HG03097 (cell line): ENCODE results near the gene PJVK.
A peak's percentile ranks its signal among the peaks of the same experiment; 100 is the strongest.
"Not testable (repeated sequence)": the region's sequence is repeated elsewhere in the genome, so short reads cannot be mapped to it uniquely, and the experiment has no call there.

ENCODE experiments used
- ATAC-seq: cut with Tn5 transposase; IDR thresholded peaks from one replicate; pipeline ENCODE4 v1.9.1; 2021; ENCODE audit not compliant: unreplicated experiment, low FRiP score

PJVK gene, protein sequence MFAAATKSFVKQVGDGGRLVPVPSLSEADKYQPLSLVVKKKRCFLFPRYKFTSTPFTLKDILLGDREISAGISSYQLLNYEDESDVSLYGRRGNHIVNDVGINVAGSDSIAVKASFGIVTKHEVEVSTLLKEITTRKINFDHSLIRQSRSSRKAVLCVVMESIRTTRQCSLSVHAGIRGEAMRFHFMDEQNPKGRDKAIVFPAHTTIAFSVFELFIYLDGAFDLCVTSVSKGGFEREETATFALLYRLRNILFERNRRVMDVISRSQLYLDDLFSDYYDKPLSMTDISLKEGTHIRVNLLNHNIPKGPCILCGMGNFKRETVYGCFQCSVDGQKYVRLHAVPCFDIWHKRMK

DNA sequence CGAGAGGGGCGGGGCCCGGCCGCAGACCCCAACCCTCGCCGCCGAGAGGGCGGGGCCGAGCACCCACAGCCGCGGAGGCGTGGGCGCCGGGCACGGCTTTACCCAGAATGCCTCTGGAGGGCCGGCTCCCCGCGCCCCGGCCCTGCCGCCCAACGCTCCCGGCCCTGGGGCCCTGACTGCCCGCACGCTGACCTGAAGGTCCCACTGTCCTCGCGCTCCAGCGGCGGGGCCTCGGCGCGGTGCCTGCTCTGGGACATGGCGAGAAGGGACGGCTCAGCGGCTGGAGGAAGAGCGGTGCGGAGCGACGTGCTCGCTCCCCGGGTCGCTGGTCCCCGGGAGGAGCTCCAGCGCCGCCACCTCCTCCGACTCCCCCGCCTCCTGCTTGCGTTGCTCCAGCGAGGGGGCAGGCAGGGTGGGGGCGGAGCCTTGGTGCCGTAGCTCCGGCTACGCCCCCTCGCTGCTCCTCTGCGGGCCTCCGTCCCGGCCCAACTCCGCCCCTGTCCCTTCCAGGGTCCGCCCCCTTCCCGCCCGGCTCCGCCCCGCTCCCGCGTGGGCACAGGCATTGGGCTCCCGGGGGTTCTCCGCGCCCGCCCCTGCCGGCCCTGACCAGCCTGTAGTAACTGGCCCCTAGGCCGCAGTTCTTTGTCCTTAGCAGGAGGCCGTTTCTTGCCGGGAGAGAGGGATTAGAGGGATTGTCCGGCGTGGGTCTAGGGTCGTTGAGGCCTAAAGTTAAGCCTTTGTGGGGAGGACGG is at the start of gene PJVK, which contains the start of gene PRKRA:
Gene PJVK (plus strand): TSS at position 605 of the 752 bp plus-strand sequence. CDS start 2,032 bp downstream, outside the sequence.
Gene PRKRA (minus strand): TSS at position 402 of the 752 bp plus-strand sequence. CDS start 145 bp downstream, at position 257.
- peak; percentile 89 for ATAC-seq

DNA sequence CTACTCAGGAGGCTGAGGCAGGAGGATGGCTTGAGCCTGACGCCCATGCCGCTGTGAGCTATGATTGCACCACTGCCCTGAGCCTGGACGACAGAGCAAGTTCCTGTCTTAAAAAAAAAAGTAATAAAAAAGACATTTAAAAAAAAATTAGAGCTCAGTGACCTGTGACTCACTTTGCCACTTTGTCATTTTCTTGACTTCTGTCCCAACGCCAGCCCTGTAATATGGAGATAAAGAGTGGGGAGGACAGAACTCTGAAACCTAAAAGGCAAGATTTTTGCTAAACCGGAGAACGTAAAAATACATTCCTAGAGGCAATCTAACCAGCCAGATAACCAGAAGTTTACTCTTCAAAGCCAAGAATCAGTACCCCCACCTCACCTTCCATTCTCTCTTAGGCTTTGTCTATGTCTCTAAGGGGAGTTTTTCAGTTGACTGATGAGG is 49.2 kb upstream of the PJVK start:
- ATAC-seq: no peak

DNA sequence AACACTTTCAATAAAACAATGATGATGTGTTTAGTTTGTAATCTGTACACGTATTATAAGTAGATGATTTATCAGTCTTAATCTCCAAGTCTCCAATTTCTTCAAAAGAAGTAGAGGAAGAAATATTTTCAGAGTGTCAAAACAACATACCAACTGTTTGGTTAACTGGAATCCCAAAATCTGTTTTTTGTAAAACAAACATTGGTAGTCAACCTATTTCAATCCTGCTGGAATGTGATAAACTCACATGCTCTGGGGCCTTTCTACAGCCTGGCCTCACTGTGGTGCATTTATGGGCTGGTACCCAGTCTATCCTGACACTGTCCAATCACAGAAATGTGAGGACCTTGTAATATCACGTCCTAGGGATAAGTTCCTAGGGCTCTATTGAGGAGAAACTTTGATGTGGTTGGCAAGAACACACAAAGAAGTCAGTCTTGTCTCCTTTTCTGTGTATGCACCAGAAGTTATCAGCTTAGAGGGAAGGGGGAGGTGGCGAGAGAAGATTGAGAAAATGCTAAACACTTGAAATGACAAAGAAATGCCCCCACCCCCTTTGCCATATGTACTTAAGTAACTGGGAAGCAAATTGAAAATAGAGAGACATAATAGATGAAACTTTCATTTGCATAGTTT is 47.4 kb upstream of the PJVK start:
- peak; percentile 36 for ATAC-seq

DNA sequence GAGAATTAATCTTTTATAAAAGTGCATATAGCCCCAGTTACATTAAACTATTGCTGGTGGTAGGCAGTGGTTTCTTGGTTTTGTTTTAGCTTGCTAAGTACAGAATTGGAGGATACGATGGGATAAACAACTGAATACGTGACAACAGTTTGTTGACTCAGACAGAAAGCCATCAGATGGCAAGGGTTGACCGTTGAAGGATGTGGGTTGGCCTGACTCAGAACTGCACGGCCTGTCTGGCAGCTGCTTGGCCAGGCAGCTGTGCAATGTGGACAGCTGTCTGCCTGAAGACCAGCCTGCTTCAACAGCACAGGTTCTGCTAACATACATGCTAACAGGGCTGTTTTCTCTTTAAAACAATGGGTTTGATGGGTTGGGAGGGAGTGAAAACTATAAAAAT is 46.8 kb upstream of the PJVK start:
- ATAC-seq: peak; percentile 99

DNA sequence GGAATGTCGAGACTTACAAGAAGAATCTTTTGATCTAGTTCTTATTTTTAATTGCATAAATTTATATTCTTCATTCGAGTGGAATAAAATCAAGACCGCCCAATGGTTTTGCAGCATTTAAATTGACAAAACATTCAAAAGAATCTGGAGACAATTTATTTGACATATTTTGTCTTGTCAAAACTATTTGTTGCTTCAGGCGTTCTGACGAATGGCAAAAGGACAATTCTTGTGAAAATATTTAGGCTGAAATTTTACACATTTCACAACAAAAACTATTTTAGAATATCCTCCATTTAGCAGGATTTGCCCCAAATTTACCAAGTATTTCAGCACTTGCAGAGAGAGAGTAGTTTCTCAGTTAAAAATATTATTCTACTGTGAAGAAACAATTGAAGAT is 41.9 kb upstream of the PJVK start:
- ATAC-seq: no peak

DNA sequence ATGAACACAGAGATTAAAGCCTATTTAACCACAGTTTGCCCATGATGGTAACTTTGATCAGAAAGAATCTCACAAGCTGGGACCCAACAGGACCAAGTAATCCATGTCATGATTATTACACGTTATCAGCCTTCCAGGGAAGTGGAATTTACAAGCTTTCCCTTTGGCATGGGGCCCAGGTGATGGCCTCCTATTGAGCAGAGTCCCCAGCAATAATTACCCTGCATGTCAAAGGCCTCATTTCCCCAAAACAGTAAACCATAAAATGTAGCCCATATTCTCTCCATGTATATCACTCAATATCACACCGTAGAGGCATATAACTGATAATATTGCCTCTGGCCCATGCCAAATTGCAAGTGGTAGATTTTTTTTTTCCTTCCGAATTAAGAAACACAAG is 39.1 kb upstream of the PJVK start:
- no peak for ATAC-seq

DNA sequence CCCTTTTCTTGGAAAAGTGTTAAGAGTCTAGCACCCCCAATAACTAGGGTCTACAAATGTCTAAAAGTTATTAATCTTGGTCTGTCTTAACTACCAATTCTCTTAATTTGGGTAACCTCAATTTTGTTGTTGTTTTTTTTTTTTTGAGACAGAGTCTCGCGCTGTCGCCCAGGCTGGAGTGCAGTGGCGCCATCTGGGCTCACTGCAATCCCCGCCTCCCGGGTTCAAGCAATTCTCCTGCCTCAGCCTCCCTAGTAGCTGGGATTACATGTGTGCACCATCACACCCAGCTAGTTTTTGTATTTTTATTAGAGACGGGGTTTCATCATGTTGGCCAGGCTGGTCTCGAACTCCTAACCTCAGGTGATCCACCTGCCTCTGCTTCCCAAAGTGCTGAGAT is 38.7 kb upstream of the PJVK start:
- ATAC-seq: not testable (repeated sequence)

DNA sequence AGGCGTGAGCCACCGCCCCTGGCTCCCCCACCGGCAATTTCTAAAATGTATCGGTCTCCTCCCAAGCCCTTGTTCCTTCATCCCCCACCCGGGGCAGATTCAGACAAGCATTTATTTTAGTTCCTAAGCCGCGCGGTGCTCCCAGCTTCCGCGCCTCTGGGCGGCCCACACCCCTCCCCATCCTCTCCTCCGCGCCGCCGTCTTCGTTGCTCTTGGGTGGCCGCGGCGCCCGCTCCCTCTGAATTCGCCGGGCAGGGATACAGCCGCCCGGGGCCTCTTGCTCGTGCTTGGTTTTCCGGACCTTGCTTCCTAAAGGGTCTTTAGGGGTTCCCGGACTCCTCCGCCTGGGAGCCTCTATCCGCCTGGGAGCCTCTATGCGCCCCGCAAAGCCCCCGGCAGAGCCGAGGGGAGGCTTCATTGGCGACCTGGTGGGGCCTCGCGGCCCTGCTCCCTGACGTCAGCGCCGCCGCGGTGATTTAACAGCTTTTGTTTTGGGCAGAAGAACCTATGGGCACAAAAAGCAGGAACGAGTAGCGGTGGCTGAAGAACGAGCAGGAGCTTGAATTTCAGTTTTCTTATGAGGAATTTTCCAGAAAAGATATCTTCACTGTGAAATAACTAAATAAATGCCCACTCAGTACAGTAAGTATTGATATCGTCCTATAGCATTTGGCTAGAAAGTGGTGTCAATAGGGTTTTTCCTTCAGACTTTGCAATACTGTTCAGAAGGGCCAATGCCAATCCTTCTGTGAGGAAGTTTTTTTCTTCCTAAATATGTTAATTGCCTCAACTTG is 37.5 kb upstream of the PJVK start:
- peak; percentile 63 for ATAC-seq

DNA sequence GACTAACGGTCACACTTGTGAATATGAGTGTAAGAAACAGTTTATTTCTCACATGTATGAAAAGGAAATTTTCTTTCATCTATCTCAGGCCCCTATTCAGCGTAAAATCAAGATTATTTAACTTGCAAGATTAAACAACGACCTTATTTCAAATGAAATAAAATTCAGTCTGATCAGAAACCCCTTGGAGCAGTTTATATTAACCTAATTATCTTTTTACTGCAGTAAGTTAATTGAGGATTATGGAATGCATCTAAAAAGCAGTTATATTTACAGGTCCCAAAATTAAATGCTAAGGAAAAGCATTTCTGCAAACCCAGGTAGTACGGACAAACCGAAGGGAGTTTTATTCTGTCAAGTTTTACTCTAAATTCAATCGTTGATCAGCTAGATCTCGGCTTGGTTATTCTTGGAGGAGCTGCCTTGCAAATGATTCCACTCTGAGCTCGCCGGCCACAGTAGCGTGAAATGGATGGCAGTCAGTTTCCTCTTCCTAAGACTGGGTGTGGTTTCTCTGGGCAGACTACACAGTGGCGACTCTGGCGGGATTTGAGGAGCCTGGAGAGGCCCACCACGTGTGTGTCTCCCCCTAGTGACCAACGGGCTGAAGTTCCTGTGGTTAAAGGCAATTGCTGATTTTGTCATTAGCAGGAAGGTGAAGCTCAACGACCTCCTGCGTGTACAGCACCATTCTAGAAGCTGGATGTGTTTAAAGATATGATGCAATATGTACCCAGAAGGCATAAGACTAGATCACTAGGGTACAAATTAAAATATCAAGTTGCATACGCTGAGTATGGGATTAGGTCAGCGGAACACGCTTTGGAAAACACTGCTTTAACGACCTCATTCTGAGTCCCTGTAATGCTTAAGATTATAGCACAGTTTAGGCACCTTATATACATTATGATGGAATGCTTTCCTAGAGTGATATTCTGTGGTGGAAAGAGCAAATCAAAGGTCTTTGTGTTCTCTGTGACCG is 36.6 kb upstream of the PJVK start:
- ATAC-seq: peak; percentile 85

DNA sequence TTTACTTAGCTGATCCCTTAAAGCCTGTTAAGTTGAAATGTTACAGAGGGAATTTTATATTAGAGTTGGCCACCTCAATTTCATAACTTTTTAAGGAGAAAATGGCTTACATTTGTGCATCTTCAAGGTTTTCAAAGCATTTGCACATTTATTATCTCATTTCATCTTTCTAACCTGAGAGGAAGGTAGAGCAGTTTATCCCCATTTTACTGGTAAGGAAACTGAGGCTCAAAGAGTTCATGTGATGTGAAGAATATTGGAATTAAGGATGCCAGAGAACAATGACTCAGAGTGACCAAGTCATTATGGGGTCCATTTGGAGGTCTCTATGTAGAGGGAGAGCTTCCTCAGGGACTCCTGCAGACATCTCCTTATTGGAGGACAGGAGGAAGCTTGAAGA is 35.2 kb upstream of the PJVK start:
- no peak for ATAC-seq

DNA sequence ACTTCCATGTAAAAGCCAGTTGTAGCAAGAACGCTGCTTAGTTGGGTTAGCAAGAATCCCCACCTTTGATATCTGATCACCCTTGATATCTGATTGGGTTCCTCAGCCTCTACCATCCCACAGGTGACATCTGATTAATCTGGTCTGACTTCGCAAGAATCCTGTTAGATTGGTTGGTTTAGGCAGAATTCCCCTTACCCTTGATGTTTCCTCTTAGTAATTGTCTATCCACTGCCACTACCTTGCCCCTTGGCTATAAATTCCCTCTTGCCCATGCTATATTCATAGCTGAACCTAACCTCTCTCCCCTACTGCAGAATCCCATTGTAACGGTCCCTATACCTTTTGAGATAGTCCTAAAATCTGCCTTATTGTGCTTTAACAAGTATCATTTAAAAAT is 33.3 kb upstream of the PJVK start:
- ATAC-seq: no peak

DNA sequence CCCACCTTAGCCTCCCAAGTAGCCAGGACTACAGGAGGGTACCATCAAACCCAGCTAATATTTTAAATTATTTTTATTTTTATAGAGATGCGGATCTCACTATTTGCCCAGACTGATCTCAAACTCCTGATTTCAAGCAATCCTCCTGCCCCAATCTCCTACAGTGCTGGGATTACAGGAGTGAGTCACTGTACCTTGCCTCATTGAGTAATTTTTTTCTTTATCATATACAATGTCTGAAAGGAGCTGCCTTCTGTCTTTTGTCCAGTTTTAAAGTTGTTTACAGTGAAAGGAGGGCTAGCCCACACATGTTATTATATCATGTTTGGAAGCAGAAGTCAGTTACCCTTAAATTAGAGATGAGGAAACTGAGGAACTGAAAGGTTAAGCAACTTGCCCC is 32.8 kb upstream of the PJVK start:
- no peak for ATAC-seq

DNA sequence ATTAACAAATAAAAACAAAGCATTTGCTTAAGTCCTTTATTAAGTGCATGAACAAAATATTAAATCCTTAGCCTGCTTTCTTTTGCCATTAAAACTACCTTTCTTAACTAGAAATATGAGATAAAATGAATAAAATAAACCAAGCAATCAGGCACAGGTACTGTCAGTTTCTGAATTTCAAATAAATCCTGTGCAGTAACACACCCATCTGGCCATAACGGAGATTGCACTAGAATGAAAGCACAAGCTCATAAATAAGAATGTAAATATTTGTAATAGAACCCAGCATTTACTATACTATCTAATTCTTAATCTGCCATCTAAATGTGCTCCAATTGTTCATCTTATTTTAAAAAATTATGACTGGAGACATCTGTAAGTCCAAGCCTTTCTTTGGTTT is 32.1 kb upstream of the PJVK start:
- ATAC-seq: no peak

DNA sequence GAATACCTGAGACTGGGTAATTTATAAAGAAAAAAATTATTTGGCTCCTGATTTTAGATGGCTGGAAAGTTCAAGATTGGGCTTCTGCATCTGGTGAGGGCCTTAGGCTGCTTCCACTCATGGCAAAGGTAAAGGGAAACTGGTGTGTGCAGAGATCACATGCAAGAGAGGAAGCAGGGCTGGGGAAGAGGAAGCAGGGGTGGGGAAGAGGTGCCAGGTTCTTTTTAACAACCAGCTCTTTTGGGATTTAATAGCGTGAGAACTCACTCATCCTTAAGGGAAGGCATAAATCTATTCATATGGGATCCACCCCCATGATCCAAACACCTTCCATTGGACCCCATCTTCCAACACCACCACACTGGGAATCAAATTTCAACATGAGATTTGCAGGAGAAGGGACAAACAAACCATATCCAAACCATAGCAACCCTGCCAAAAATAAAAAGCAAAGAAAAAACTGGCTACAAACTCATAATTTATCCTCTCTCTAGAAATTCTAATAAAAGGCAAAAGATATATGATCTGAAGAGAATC is 30.6 kb upstream of the PJVK start:
- ATAC-seq: no peak

DNA sequence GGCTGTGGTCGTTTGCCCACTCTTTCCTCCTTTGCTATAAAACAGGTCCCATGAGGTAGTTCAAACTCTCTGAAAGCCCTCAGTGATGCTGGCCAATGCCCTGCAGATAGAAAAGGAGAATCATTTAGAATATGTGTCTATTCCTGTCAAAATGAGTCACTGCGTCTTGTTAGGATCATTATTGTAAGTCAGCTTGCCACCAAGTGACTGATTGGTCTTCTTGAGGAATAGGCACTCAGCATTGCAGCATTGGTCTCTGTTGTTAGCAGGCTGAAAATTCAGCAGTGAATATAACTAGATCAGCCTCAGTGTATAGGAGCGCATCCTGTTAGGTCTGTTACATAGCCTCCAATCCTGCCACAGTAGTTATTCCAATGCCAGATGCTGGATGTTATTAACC is 29.1 kb upstream of the PJVK start:
- ATAC-seq: no peak

DNA sequence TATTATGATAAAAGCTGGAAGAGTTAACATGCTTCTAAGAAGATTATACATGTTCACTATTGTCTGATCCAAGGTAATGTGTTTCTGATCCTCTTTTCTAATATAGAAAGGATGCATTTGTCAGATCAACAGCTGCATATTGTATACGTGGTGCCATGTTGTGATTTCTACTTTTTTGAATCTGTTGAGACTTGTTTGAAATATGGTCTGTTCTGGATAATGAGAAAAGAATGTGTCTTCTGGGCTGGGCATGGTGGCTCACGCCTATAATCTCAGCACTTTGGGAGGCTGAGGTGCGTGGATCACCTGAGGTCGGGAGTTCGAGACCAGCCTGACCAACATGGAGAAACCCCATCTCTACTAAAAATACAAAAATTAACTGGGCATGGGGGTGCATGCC is 27.4 kb upstream of the PJVK start:
- ATAC-seq: not testable (repeated sequence)

DNA sequence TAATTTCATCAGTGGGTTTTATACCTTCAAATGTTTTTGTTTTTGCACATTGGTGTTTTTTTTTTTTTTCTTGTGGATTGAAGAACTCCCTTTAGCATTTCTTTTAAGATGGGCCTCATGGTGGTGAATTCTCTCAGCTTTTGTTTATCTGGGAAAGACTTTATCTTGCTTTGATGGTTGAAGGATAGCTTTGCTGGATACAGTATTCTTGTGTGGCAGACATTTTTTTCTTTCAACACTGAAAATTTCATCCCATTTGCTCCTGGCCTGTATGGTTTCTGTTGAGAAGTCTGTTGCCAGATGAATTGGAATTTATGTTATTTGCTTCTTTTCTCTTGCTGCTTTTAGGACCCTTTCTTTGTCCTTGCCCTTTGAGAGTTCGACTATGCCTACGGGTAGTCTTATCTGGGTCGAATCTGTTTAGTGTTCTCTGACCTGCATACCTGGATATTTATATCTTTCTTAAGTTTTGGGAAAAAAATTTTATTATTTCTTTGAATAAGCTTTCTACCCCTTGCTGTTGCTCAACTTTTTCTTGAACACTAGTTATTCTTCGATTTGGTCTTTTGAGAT is 25.8 kb upstream of the PJVK start:
- ATAC-seq: no peak

DNA sequence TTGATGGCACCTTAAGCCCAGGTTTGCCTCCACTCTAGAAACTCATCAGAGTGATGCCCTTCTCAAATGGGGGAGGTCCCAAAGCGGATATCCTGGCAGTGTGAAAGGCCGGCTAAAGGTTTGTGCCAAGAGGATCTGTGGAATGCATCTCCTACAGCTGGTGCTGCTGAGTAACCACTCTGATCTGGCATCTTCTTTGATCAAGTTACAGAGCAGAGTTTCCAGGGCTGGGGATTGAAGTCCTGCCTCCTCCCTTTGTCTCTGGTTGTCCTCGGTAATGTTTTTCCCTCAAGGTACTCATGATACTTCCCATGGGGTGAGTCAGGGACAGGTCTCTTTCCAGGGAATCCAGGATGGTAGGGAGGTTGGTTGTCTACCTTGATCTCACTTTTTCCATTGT is 24.8 kb upstream of the PJVK start:
- ATAC-seq: no peak

DNA sequence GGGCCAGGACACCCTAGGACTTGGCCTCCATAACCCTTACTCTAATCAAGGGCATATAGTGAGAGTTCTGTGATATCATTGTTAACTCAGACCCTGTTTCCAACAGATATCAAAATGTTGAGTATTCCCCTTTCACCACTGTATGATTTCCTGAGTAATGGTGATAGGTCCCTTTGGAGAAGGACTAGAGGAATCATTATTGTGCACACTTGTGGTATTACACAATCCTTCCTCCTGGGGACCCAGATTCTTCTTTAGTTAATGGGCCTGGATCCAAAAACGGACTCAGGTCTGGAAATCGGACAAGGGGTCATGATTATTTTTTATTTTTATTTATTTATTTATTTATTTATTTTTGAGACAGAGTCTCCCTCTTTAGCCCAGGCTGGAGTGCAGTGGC is 23.7 kb upstream of the PJVK start:
- no peak for ATAC-seq
